ENCODE data around the gene TMEM101. TPM values are rescaled to one million over a fixed set of nuclear protein-coding genes. Genes with fewer than 3 reads are reported as not detected.

Gene TMEM101
- 62.9 and 63.6 TPM in 2 replicates for polyA plus RNA-seq (2012; rRNA removed)
- 47.9 and 50.2 TPM in 2 replicates for polyA plus RNA-seq (2012; cell fraction: cytosol; rRNA removed)
- 34.5 and 37.9 TPM in 2 replicates for polyA plus RNA-seq (2012; cell fraction: nucleus; rRNA removed)

DNA sequence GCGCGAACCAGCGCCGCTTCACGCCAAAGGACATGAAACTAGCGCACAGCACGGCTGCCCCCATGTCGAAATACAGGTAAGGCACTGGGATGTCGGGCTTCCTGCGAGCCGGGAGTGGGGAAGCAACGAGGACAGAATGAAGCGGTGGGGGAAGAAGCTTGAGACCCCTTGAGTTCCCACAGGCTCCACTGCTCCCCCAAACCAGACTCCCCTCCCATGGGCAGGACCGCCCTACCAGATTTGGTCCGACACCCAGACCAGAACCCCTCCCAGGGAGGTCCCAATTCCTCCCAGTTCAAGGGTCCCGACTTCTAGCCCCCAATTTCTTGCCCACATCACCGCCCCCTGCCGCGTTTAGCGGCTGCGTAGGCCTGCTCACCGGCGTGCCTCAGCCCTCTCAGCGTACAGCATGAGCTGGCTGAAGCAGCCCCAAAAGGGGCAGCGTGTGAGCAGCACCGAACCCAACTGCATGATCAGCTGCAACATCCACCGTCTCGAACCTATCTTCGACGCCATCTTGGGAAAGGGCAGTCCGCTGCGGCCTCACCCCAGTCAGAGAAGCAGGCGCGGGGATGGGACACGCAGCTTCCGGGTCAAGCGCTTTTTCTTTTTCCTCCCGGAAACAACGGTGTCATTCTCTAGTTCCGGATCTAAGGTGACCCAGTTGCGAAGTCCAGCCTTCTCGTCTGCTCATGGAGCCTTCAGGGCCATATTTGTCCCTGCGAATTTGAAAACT is at the start of gene TMEM101:
TSS of gene TMEM101 (minus strand) at position 527 of the 736 bp plus-strand sequence. CDS start at position 516, 11 bp downstream.
- Histone ChIP-seq H3K4me3 (ENCODE audit: low read depth in 2 of 2, low read length in 1 of 2) (peak within 1 kb of the TSS; percentile 96 to 97), H3K36me3 (replicated peaks in 1 of 2; ENCODE audit: control insufficient read depth in 1 of 2, insufficient read depth in 2 of 2, low read length in 1 of 2) (peaks cover under 1 to 15% of the 10 kb centered on the region in 2 experiments), H3K4me2 (peak within 1 kb of the TSS; percentile 93), H3K79me2 (ENCODE audit: insufficient read depth) (peaks cover 21% of the 10 kb centered on the region; the same call in 1 of the 2 replicates), H3F3A (replicated peaks; ENCODE audit: insufficient read depth) (peaks cover 4% of the 10 kb centered on the region), H3K27ac (ENCODE audit: low read depth in 2 of 2, low read length in 1 of 2) (peak within 1 kb of the TSS; percentile 68 to 92), H2AFZ (ENCODE audit: low read depth) (peak within 1 kb of the TSS; percentile 94), H3K9me3 (no peaks in the 10 kb centered on the region), H3K9ac (peak within 1 kb of the TSS; percentile 91), H3K4me1 (ENCODE audit: control insufficient read depth in 1 of 2, insufficient read depth in 2 of 2, low read depth in 1 of 2, low read length in 1 of 2) (peaks cover 0 to 32% of the 10 kb centered on the region in 2 experiments; a peak in 2 of 4 replicates), H3K9me2 (no peaks in the 10 kb centered on the region), H3K27me3 (ENCODE audit: insufficient read depth) (no peaks in the 10 kb centered on the region), H4K20me1 (ENCODE audit: insufficient read depth) (no peaks in the 10 kb centered on the region)
- ChIA-PET CTCF (interaction anchor here (0.8 to 31.1 kb wide), 8 partner anchors 8 to 101 kb away, joined by 3 to 638 read pairs (median 4); partner anchors contain the start of gene PPY), POLR2A (interaction anchor here (0.6 to 1.8 kb wide), 4 partner anchors 11 to 236 kb away, joined by 3 to 6 read pairs (median 3); partner anchors contain the start of gene LSM12)
- 2% methylated on average over 42 of the region's 43 CpGs for WGBS (ENCODE audit: low lambda C conversion rate)
- DNase-seq, result peak; percentile 93
- TF ChIP-seq YY1 (IDR thresholded peaks at IDR 0.05; ENCODE audit: low read depth) (peak; percentile 99), RAD21 (IDR thresholded peaks at IDR 0.05; ENCODE audit: low read length) (no peak), TAF1 (IDR thresholded peaks at IDR 0.05; ENCODE audit: borderline replicate concordance, low read depth, low read length) (peak; percentile 94), EZH2phosphoT487 (IDR thresholded peaks at IDR 0.05; ENCODE audit: borderline replicate concordance, low read depth) (no peak), EP300 (IDR thresholded peaks at IDR 0.05; ENCODE audit: borderline replicate concordance in 1 of 2, low read depth in 1 of 2, low read length in 1 of 2) (peak in 1 of 2 experiments; percentile 24; a peak in 1 of 4 replicates), MXI1 (IDR thresholded peaks at IDR 0.05; ENCODE audit: low read depth, low read length) (peak; percentile 77), POLR2AphosphoS5 (IDR thresholded peaks at IDR 0.05; ENCODE audit: low read depth, low read length) (peak; percentile 95), ELF1 (IDR thresholded peaks at IDR 0.05) (peak; percentile 90), CHD2 (IDR thresholded peaks at IDR 0.05; ENCODE audit: low read length, partially characterized antibody) (peak; percentile 94), FOSL2 (IDR thresholded peaks at IDR 0.05; ENCODE audit: borderline replicate concordance, low read depth) (no peak), GATA2 (CRISPR knock-in tag; IDR thresholded peaks at IDR 0.05) (no peak), JUND (IDR thresholded peaks at IDR 0.05) (peak; percentile 19; the same call in 1 of the 2 replicates), TCF12 (IDR thresholded peaks at IDR 0.05) (peak; percentile 17; the same call in 1 of the 2 replicates), RXRA (IDR thresholded peaks at IDR 0.05; ENCODE audit: borderline replicate concordance, low read depth) (no peak), MEF2A (IDR thresholded peaks at IDR 0.05; ENCODE audit: borderline replicate concordance, low read depth) (no peak), RCOR1 (IDR thresholded peaks at IDR 0.05; ENCODE audit: low read length) (peak; percentile 30; the same call in 1 of the 2 replicates), RFX5 (IDR thresholded peaks at IDR 0.05; ENCODE audit: low read length) (no peak)
- TF ChIP-seq, protein P1, sequence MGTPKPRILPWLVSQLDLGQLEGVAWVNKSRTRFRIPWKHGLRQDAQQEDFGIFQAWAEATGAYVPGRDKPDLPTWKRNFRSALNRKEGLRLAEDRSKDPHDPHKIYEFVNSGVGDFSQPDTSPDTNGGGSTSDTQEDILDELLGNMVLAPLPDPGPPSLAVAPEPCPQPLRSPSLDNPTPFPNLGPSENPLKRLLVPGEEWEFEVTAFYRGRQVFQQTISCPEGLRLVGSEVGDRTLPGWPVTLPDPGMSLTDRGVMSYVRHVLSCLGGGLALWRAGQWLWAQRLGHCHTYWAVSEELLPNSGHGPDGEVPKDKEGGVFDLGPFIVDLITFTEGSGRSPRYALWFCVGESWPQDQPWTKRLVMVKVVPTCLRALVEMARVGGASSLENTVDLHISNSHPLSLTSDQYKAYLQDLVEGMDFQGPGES (IDR thresholded peaks at IDR 0.05; ENCODE audit: low read depth, low read length), result no peak; the same call in 1 of the 2 replicates
- TF ChIP-seq, protein P2, sequence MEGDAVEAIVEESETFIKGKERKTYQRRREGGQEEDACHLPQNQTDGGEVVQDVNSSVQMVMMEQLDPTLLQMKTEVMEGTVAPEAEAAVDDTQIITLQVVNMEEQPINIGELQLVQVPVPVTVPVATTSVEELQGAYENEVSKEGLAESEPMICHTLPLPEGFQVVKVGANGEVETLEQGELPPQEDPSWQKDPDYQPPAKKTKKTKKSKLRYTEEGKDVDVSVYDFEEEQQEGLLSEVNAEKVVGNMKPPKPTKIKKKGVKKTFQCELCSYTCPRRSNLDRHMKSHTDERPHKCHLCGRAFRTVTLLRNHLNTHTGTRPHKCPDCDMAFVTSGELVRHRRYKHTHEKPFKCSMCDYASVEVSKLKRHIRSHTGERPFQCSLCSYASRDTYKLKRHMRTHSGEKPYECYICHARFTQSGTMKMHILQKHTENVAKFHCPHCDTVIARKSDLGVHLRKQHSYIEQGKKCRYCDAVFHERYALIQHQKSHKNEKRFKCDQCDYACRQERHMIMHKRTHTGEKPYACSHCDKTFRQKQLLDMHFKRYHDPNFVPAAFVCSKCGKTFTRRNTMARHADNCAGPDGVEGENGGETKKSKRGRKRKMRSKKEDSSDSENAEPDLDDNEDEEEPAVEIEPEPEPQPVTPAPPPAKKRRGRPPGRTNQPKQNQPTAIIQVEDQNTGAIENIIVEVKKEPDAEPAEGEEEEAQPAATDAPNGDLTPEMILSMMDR (IDR thresholded peaks at IDR 0.05), result no peak
- TF ChIP-seq, protein P3, sequence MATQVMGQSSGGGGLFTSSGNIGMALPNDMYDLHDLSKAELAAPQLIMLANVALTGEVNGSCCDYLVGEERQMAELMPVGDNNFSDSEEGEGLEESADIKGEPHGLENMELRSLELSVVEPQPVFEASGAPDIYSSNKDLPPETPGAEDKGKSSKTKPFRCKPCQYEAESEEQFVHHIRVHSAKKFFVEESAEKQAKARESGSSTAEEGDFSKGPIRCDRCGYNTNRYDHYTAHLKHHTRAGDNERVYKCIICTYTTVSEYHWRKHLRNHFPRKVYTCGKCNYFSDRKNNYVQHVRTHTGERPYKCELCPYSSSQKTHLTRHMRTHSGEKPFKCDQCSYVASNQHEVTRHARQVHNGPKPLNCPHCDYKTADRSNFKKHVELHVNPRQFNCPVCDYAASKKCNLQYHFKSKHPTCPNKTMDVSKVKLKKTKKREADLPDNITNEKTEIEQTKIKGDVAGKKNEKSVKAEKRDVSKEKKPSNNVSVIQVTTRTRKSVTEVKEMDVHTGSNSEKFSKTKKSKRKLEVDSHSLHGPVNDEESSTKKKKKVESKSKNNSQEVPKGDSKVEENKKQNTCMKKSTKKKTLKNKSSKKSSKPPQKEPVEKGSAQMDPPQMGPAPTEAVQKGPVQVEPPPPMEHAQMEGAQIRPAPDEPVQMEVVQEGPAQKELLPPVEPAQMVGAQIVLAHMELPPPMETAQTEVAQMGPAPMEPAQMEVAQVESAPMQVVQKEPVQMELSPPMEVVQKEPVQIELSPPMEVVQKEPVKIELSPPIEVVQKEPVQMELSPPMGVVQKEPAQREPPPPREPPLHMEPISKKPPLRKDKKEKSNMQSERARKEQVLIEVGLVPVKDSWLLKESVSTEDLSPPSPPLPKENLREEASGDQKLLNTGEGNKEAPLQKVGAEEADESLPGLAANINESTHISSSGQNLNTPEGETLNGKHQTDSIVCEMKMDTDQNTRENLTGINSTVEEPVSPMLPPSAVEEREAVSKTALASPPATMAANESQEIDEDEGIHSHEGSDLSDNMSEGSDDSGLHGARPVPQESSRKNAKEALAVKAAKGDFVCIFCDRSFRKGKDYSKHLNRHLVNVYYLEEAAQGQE (IDR thresholded peaks at IDR 0.05; ENCODE audit: low read depth, low read length), result peak; percentile 66; the same call in 1 of the 2 replicates
- TF ChIP-seq, protein P4, sequence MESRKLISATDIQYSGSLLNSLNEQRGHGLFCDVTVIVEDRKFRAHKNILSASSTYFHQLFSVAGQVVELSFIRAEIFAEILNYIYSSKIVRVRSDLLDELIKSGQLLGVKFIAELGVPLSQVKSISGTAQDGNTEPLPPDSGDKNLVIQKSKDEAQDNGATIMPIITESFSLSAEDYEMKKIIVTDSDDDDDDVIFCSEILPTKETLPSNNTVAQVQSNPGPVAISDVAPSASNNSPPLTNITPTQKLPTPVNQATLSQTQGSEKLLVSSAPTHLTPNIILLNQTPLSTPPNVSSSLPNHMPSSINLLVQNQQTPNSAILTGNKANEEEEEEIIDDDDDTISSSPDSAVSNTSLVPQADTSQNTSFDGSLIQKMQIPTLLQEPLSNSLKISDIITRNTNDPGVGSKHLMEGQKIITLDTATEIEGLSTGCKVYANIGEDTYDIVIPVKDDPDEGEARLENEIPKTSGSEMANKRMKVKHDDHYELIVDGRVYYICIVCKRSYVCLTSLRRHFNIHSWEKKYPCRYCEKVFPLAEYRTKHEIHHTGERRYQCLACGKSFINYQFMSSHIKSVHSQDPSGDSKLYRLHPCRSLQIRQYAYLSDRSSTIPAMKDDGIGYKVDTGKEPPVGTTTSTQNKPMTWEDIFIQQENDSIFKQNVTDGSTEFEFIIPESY (IDR thresholded peaks at IDR 0.05; ENCODE audit: borderline replicate concordance, low read depth), result 0 out of 2 replicates have a peak, but pooled peaks have one; percentile 41
- TF ChIP-seq, protein P5, sequence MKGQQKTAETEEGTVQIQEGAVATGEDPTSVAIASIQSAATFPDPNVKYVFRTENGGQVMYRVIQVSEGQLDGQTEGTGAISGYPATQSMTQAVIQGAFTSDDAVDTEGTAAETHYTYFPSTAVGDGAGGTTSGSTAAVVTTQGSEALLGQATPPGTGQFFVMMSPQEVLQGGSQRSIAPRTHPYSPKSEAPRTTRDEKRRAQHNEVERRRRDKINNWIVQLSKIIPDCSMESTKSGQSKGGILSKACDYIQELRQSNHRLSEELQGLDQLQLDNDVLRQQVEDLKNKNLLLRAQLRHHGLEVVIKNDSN (IDR thresholded peaks at IDR 0.05; ENCODE audit: borderline replicate concordance, low read depth), result peak; percentile 36; the same call in 1 of the 2 replicates

Data from SK-N-SH (cell line).